WTC11 (cell line): ENCODE data around the gene STRIP1.

Experiments used
- CBFB ChIP-seq: sonication (generic); formaldehyde crosslinking; IDR thresholded peaks from 2 replicates; pipeline ENCODE4 v1.8.1; 2022; ENCODE audit warnings: mild to moderate bottlenecking, low read depth, missing genetic modification reagents
- NFYB ChIP-seq: sonication (generic); formaldehyde crosslinking; conservative IDR thresholded peaks from 2 replicates; pipeline ENCODE4 v1.8.0; 2022; ENCODE audit warnings: low read depth, missing genetic modification reagents
- NR2C2 ChIP-seq: sonication (generic); formaldehyde crosslinking; IDR thresholded peaks from 2 replicates; pipeline ENCODE4 v1.8.0; 2022; ENCODE audit warnings: mild to moderate bottlenecking, missing genetic modification reagents
- ZNF138 ChIP-seq: sonication (generic); formaldehyde crosslinking; conservative IDR thresholded peaks from 2 replicates; pipeline ENCODE4 v1.8.1; 2022; ENCODE audit warnings: mild to moderate bottlenecking, moderate library complexity, missing genetic modification reagents
- TF ChIP-seq, protein P1 (sequence below): fragments of 200-600 bp; IDR thresholded peaks from 2 replicates; pipeline ENCODE4 v1.8.0; 2022; ENCODE audit warnings: antibody characterized with exemption
- TF ChIP-seq, protein P2 (sequence below): sonication (generic); formaldehyde crosslinking; IDR thresholded peaks from 2 replicates; pipeline ENCODE4 v1.8.0; 2022; ENCODE audit warnings: mild to moderate bottlenecking, missing genetic modification reagents
- TF ChIP-seq, protein P3 (sequence below): sonication (generic); formaldehyde crosslinking; conservative IDR thresholded peaks from 2 replicates; pipeline ENCODE4 v1.8.1; 2022; ENCODE audit warnings: mild to moderate bottlenecking, missing genetic modification reagents
- TF ChIP-seq, protein P4 (sequence below): sonication (generic); formaldehyde crosslinking; IDR thresholded peaks from 2 replicates; pipeline ENCODE4 v1.8.1; 2023; ENCODE audit warnings: mild to moderate bottlenecking, missing genetic modification reagents
- TF ChIP-seq, protein P5 (sequence below): sonication (generic); formaldehyde crosslinking; IDR thresholded peaks from 2 replicates; pipeline ENCODE4 v1.8.0; 2022; ENCODE audit warnings: mild to moderate bottlenecking, missing genetic modification reagents

DNA sequence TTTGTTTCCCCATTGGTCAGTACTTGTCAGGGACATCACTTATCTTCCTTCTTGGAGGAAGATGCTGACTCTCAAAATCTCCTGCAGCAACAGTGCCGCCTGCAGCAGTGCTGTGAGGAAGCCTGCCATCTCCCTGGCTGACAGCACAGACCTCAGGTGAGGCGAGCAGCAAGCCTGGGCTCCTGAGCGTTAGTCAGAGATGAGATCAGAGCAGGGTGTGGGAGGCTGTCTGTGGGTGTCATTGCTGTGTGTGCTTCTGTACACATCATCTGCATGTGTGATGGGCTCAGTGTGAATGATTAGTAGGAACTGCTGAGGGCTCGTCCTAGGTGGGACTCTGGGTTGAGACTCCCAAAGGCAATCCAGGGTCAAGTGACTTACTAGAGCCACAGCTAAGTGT lies 6.1 kb downstream of the STRIP1 start:
- no peak for TF ChIP-seq ZNF138
- TF ChIP-seq, protein P1, sequence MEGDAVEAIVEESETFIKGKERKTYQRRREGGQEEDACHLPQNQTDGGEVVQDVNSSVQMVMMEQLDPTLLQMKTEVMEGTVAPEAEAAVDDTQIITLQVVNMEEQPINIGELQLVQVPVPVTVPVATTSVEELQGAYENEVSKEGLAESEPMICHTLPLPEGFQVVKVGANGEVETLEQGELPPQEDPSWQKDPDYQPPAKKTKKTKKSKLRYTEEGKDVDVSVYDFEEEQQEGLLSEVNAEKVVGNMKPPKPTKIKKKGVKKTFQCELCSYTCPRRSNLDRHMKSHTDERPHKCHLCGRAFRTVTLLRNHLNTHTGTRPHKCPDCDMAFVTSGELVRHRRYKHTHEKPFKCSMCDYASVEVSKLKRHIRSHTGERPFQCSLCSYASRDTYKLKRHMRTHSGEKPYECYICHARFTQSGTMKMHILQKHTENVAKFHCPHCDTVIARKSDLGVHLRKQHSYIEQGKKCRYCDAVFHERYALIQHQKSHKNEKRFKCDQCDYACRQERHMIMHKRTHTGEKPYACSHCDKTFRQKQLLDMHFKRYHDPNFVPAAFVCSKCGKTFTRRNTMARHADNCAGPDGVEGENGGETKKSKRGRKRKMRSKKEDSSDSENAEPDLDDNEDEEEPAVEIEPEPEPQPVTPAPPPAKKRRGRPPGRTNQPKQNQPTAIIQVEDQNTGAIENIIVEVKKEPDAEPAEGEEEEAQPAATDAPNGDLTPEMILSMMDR, result no peak
- TF ChIP-seq, protein P2, sequence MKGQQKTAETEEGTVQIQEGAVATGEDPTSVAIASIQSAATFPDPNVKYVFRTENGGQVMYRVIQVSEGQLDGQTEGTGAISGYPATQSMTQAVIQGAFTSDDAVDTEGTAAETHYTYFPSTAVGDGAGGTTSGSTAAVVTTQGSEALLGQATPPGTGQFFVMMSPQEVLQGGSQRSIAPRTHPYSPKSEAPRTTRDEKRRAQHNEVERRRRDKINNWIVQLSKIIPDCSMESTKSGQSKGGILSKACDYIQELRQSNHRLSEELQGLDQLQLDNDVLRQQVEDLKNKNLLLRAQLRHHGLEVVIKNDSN (CRISPR knock-in tag), result no peak
- TF ChIP-seq, protein P3, sequence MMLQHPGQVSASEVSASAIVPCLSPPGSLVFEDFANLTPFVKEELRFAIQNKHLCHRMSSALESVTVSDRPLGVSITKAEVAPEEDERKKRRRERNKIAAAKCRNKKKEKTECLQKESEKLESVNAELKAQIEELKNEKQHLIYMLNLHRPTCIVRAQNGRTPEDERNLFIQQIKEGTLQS (CRISPR knock-in tag), result no peak
- TF ChIP-seq, protein P4, sequence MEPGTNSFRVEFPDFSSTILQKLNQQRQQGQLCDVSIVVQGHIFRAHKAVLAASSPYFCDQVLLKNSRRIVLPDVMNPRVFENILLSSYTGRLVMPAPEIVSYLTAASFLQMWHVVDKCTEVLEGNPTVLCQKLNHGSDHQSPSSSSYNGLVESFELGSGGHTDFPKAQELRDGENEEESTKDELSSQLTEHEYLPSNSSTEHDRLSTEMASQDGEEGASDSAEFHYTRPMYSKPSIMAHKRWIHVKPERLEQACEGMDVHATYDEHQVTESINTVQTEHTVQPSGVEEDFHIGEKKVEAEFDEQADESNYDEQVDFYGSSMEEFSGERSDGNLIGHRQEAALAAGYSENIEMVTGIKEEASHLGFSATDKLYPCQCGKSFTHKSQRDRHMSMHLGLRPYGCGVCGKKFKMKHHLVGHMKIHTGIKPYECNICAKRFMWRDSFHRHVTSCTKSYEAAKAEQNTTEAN, result no peak
- no peak for TF ChIP-seq NFYB (CRISPR knock-in tag)
- no peak for TF ChIP-seq NR2C2 (CRISPR knock-in tag)
- no peak for TF ChIP-seq CBFB (CRISPR knock-in tag)
- TF ChIP-seq, protein P5, sequence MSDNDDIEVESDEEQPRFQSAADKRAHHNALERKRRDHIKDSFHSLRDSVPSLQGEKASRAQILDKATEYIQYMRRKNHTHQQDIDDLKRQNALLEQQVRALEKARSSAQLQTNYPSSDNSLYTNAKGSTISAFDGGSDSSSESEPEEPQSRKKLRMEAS, result no peak
